Mesenchymal stem cell (in vitro differentiated cells and primary cell): ENCODE data around the gene RPS16.
A peak's percentile ranks its signal among the peaks of the same experiment; 100 is the strongest.

Source experiments
- DNase-seq: peaks from one replicate; pipeline ENCODE4 v3.0.0-alpha.2; 2013
- H2AFZ ChIP-seq: one replicate; pipeline ENCODE4 v1.6.1; 2013; ENCODE audit warnings: low read depth, mild to moderate bottlenecking, control low read depth, inconsistent platforms, low read length, moderate library complexity
- H2AK5ac ChIP-seq: 2 replicates; pipeline ENCODE4 v1.6.1; 2013; ENCODE audit warnings: low read length, moderate library complexity, mild to moderate bottlenecking, inconsistent platforms; ENCODE audit not compliant: severe bottlenecking
- H2BK120ac ChIP-seq: one replicate; pipeline ENCODE4 v1.6.1; 2013; ENCODE audit warnings: low read depth, mild to moderate bottlenecking, inconsistent platforms, low read length, moderate library complexity
- H2BK12ac ChIP-seq, 2 experiments: one replicate each; pipeline ENCODE4 v1.6.1; 2013; ENCODE audit warnings: inconsistent platforms in 2 of 2, low read length in 2 of 2, mild to moderate bottlenecking in 2 of 2, moderate library complexity in 2 of 2, control low read depth in 1 of 2
- H2BK15ac ChIP-seq: one replicate; pipeline ENCODE4 v1.6.1; 2013; ENCODE audit warnings: mild to moderate bottlenecking, low read depth, inconsistent platforms; ENCODE audit not compliant: poor library complexity, severe bottlenecking
- H2BK5ac ChIP-seq: 2 replicates; pipeline ENCODE4 v1.6.1; 2013; ENCODE audit warnings: low read depth, mild to moderate bottlenecking, low read length, control low read depth, inconsistent platforms; ENCODE audit not compliant: poor library complexity, severe bottlenecking
- H3K14ac ChIP-seq, 2 experiments: one replicate each; pipeline ENCODE4 v1.6.1; 2013; ENCODE audit warnings: inconsistent platforms in 2 of 2, low read length in 2 of 2, control low read depth in 1 of 2, mild to moderate bottlenecking in 1 of 2, moderate library complexity in 1 of 2
- H3K18ac ChIP-seq, 2 experiments: one replicate each; pipeline ENCODE4 v1.6.1; 2013; ENCODE audit warnings: inconsistent platforms in 2 of 2, low read length in 2 of 2, control low read depth in 1 of 2, low read depth in 1 of 2, mild to moderate bottlenecking in 1 of 2
- H3K23ac ChIP-seq, 2 experiments: one replicate each; pipeline ENCODE4 v1.6.1; 2013; ENCODE audit warnings: inconsistent platforms in 2 of 2, low read length in 2 of 2, mild to moderate bottlenecking in 2 of 2, moderate library complexity in 2 of 2, control low read depth in 1 of 2
- H3K27ac ChIP-seq: 2 replicates; pipeline ENCODE4 v1.5.1; 2013; ENCODE audit warnings: mild to moderate bottlenecking, moderate library complexity, low read length, control low read depth, inconsistent platforms; ENCODE audit not compliant: poor library complexity, severe bottlenecking
- H3K27me3 ChIP-seq, 2 experiments: 2 replicates each; pipeline versions ENCODE4 v1.6.1 to v1.7.0; 2013; ENCODE audit warnings: low read length in 2 of 2, mild to moderate bottlenecking in 2 of 2, moderate library complexity in 2 of 2, control low read depth in 1 of 2, inconsistent platforms in 1 of 2; ENCODE audit not compliant: control insufficient read depth in 1 of 2, insufficient read depth in 1 of 2
- H3K36me3 ChIP-seq, 2 experiments: 2 replicates each; pipeline versions ENCODE4 v1.6.1 to v1.7.0; 2013; ENCODE audit warnings: low read length in 2 of 2, control low read depth in 1 of 2, inconsistent platforms in 1 of 2, low read depth in 1 of 2, mild to moderate bottlenecking in 1 of 2; ENCODE audit not compliant: insufficient read depth in 2 of 2, control insufficient read depth in 1 of 2
- H3K4ac ChIP-seq, 2 experiments: one replicate each; pipeline ENCODE4 v1.6.1; 2013; ENCODE audit warnings: inconsistent platforms in 2 of 2, low read length in 2 of 2, mild to moderate bottlenecking in 2 of 2, moderate library complexity in 2 of 2, control low read depth in 1 of 2, low read depth in 1 of 2
- H3K4me1 ChIP-seq: 2 replicates; pipeline ENCODE4 v1.6.1; 2013; ENCODE audit warnings: low read depth, low read length, control low read depth; ENCODE audit not compliant: control insufficient read depth, insufficient read depth
- H3K4me2 ChIP-seq: 2 replicates; pipeline ENCODE4 v1.6.1; 2013; ENCODE audit warnings: low read length, mild to moderate bottlenecking, inconsistent platforms; ENCODE audit not compliant: poor library complexity, severe bottlenecking
- H3K4me3 ChIP-seq, 2 experiments: 2 replicates each; pipeline versions ENCODE4 v1.5.1 to v1.7.0; 2013; ENCODE audit warnings: low read length in 2 of 2, mild to moderate bottlenecking in 2 of 2, control low read depth in 1 of 2, low read depth in 1 of 2; ENCODE audit not compliant: insufficient read depth in 1 of 2
- H3K79me1 ChIP-seq: replicated peaks from 2 replicates; pipeline ENCODE4 v1.6.1; 2013; ENCODE audit warnings: mild to moderate bottlenecking, control low read depth, low read length, inconsistent platforms; ENCODE audit not compliant: poor library complexity, severe bottlenecking
- H3K9ac ChIP-seq: 2 replicates; pipeline ENCODE4 v1.7.0; 2013; ENCODE audit warnings: mild to moderate bottlenecking, low read length, moderate library complexity
- H3K9me3 ChIP-seq: 2 replicates; pipeline ENCODE4 v1.7.0; 2013; ENCODE audit warnings: mild to moderate bottlenecking, low read length; ENCODE audit not compliant: control insufficient read depth
- H4K8ac ChIP-seq: one replicate; pipeline ENCODE4 v1.6.1; 2013; ENCODE audit warnings: inconsistent platforms, mild to moderate bottlenecking, low read length, moderate library complexity
- H4K91ac ChIP-seq: one replicate; pipeline ENCODE4 v1.6.1; 2013; ENCODE audit warnings: mild to moderate bottlenecking, low read length, inconsistent platforms
- WGBS: methylation state at CpG from one replicate; pipeline ENCODE4 v1.1.7; 2013; ENCODE audit warnings: mixed read lengths; 5-methylcytosine and 5-hydroxymethylcytosine counted together

RPS16 gene

GRCh38 chr19:39416152-39417120 is 19.3 kb downstream of the RPS16 start:
- Histone ChIP-seq H3K9ac (no peak overlapping the region), H3K14ac (peak overlapping the region in 1 of 2 experiments; percentile 24), H4K8ac (no peak overlapping the region)

GRCh38 chr19:39415111-39416046 is 20.4 kb downstream of the RPS16 start:
- H2AFZ ChIP-seq, result no peak overlapping the region
- no peak overlapping the region for H4K8ac ChIP-seq
- H2BK15ac ChIP-seq, result peak overlapping the region; percentile 4
- H3K4me3 ChIP-seq, result peak overlapping the region in 1 of 2 experiments; percentile 5
- H3K9me3 ChIP-seq, result no peaks in the 10 kb centered on the region
- H4K91ac ChIP-seq, result no peak overlapping the region
- H3K4ac ChIP-seq, result no peak overlapping the region
- H3K27ac ChIP-seq, result no peak overlapping the region
- H3K27me3 ChIP-seq, result no peaks in the 10 kb centered on the region
- H3K9ac ChIP-seq, result peak overlapping the region; percentile 6
- peak overlapping the region in 1 of 2 experiments; percentile 27 for H3K14ac ChIP-seq
- H3K36me3 ChIP-seq, result peaks cover 11 to 52% of the 10 kb centered on the region in 2 experiments
- no peak overlapping the region for H2AK5ac ChIP-seq
- no peak overlapping the region for H2BK120ac ChIP-seq
- no peak overlapping the region for H2BK5ac ChIP-seq
- peak; percentile 42 for DNase-seq
- H3K23ac ChIP-seq, result no peak overlapping the region
- peaks cover 38% of the 10 kb centered on the region for H3K4me1 ChIP-seq
- WGBS, result 84% methylated on average over 35 of the region's 35 CpGs
- peak overlapping the region; percentile 83 for H3K4me2 ChIP-seq
- peaks cover 15% of the 10 kb centered on the region for H3K79me1 ChIP-seq
- H3K18ac ChIP-seq, result no peak overlapping the region
- no peak overlapping the region for H2BK12ac ChIP-seq

More at GRCh38 chr19:39416152-39417120, 19.3 kb downstream of the RPS16 start:
- H2BK12ac ChIP-seq, result no peak overlapping the region
- no peak overlapping the region for H3K4ac ChIP-seq
- no peak overlapping the region for H2BK120ac ChIP-seq
- 88% methylated on average over 25 of the region's 27 CpGs for WGBS
- H2BK5ac ChIP-seq, result no peak overlapping the region
- H3K4me1 ChIP-seq, result peaks cover 29% of the 10 kb centered on the region
- no peak overlapping the region for H3K23ac ChIP-seq
- no peak overlapping the region for H3K4me3 ChIP-seq
- no peak overlapping the region for H2BK15ac ChIP-seq
- no peaks in the 10 kb centered on the region for H3K27me3 ChIP-seq
- no peak overlapping the region for H3K27ac ChIP-seq
- H2AFZ ChIP-seq, result no peak overlapping the region
- no peak overlapping the region for H4K91ac ChIP-seq
- peak; percentile 22 for DNase-seq
- H3K4me2 ChIP-seq, result no peak overlapping the region
- H3K9me3 ChIP-seq, result no peaks in the 10 kb centered on the region
- no peak overlapping the region for H3K18ac ChIP-seq
- H2AK5ac ChIP-seq, result no peak overlapping the region
- peaks cover 16 to 62% of the 10 kb centered on the region in 2 experiments for H3K36me3 ChIP-seq
- H3K79me1 ChIP-seq, result peaks cover 23% of the 10 kb centered on the region

- H3K79me1 ChIP-seq, result peaks cover 13% of the 10 kb centered on the region
- H3K23ac ChIP-seq, result peak overlapping the region in 1 of 2 experiments; percentile 6
- H3K4ac ChIP-seq, result peak overlapping the region; percentile 64 to 90
- WGBS, result 17% methylated on average over 18 of the region's 18 CpGs
- H4K8ac ChIP-seq, result peak overlapping the region; percentile 19
- peak overlapping the region; percentile 59 to 75 for H2BK12ac ChIP-seq
- H2AFZ ChIP-seq, result no peak overlapping the region
- peak overlapping the region; percentile 83 for H2BK15ac ChIP-seq
- peak overlapping the region; percentile 90 for H3K27ac ChIP-seq
- peak; percentile 67 for DNase-seq
- H3K14ac ChIP-seq, result peak overlapping the region in 1 of 2 experiments; percentile 63
- H3K9me3 ChIP-seq, result no peaks in the 10 kb centered on the region
- H2BK120ac ChIP-seq, result peak overlapping the region; percentile 95
- peak overlapping the region; percentile 81 for H2BK5ac ChIP-seq
- peak overlapping the region; percentile 90 for H2AK5ac ChIP-seq
- peaks cover 43% of the 10 kb centered on the region for H3K4me1 ChIP-seq
- peak overlapping the region; percentile 98 for H3K9ac ChIP-seq
- H4K91ac ChIP-seq, result peak overlapping the region; percentile 63
- peak overlapping the region; percentile 75 to 92 for H3K4me3 ChIP-seq
- H3K18ac ChIP-seq, result peak overlapping the region; percentile 81 to 87
- H3K36me3 ChIP-seq, result peaks cover 7 to 40% of the 10 kb centered on the region in 2 experiments
- H3K4me2 ChIP-seq, result peak overlapping the region; percentile 83
- no peaks in the 10 kb centered on the region for H3K27me3 ChIP-seq
Observed at GRCh38 chr19:39413911-39414608, 21.7 kb downstream of the RPS16 start.
